ENCODE data around the gene DOHH.

The DOHH gene

DNA sequence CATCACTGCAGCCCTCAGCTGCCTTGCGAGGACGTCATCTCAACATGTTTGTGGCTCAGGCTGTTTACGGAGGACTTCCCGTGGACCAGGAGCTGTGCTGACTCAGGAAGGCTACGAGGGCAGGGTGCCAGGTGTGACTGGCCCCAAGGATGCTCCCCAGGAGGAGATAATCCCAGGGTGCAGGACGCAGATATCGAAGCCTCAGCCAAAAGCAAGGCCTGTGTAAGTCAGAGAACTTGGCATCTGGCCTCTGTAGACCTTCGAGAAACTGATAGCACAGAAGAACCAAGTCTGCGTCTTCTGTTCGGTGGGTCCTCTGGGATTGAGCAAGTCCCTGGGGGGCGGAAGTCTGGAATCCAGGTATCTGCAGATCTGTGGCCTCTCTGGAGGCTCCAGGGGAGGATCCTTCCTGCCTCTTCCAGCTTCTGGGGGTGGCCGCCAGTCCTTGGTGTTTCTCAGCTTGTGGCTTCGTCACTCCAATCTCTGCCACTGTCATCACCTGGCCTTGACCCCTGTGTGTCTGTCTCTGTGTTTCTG lies 2.6 kb upstream of the DOHH start:
- DNase-seq (ENCODE audit: low read depth in 2 of 2): no peak

DNA sequence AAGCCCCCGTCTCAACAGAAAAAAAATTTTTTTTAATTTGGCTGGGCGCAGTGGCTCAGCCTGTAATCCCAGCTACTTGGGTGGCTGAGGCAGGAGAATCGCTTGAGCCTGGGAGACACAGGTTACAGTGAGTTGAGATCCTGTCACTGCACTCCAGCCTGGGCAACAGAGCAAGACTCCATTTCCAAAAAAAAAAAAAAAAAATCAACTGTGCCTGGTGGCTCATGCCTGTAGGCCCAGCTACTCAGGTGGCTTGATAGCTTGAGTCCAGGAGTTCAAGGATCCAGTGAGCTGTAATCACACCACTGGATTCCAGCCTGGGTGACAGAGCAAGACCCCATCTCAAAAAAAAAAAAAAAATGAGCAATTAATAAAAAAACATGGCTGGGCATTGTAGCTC lies 1.3 kb upstream of the DOHH start:
- no peak for DNase-seq (ENCODE audit: low read depth in 2 of 2)

DNA sequence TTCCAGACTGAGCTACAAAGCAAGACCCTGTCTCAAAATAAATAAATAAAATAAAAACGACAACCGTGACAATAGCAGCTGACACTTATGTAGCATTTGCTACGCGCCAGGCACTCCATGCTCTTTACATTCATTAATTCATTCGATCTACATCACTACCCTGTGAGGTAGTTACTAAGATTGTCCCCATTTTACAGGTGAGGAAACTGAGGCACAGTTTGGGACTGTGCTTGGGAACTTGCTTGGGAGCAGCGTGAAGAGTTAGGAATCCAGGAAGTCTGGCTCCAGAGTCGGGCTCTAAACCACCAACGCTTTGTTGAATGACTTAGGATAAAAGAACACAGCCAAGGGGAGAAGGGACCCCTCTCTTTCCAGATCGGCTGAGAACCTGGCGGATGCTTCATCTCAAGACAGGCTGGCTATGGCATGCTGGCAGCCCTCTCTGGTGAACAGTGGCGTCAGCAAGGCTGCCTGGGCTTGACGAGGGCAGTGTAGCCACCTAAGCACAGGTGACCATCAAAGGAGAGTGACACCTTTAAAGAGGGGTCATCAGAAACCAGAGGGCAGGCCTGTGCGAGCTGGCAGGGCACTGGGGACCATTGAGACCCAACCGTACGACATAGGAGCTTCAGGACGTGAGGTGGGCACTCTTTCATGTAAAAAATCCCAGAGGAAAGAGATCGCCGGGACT lies 591 bp downstream of the DOHH start:
- no peak for DNase-seq (ENCODE audit: low read depth in 2 of 2)

DNA sequence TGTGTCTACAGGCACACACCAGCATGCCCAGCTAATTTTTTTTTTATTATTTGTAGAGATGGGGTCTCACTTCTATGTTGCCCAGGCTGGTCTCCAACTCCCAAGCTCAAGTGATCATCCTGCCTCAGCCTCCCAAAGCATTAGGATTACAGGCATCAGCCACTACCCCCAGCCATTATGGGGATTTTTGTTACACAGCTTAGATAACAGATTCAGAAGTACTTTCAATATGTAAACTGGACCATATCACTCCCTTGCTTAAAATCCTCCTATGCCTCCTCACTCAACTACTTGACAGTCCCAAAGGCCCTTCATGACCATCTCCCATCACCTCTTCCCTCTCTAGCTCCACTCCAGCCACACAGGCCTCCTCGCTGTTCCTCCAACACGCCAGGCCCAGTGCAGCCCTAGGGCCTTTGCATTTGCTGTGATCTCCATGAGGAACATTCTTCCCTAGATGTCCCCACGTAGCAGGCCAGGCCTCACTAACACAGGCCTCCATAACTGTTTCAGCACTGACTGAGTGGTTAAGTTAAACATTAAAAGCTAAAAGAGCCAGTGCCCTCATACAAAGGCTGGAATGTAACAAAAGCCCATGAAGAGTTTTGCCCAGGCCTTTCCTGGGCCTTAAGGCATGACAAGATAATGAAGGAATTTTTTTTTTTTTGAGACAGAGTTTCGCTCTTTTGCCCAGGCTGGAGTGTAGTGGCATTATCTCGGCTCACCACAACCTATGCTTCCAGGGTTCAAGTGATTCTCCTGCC lies 2.5 kb downstream of the DOHH start:
- no peak for DNase-seq (ENCODE audit: low read depth in 2 of 2)

DNA sequence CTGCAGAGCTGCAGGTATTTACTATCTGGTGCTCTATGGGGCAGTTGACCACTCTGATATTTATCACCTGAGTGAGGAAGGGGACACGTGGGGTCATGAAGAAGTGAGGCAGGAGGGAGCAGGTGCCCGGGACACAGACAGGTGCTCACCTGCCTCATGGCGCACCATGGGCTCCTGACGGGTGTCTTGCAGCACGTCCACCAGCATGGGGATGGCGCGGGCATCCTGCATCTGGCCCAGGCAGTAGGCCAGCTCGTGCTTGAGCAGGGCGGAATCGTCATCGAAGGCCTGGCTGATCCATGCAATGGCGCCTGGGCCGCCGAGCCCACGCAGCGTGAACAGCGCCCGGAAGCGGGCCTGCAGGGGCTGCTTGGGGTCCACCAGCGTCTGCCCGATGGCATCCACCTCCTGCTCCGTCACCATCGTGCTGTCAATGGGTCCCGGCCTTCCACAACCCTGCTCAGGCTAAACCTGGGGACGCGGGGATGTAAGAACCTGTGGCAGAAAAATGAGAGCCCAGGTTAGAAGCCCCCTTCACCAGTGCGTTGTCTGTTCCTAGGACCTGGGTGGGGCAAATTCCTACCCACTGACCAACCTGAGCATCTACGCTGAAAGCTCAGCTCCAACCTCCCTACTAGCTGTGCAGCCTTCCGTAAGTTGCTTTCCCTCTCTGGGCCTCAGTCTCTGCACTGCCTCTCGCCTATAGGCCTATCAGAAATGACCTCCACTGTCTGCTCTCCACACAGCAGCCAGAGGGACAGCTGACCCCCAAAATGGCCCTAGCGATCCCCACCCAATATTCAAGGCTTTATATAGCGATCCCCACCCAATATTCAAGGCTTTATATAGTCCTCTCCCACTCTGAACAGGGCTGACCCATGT lies 3.8 kb downstream of the DOHH start:
- DNase-seq (ENCODE audit: low read depth in 2 of 2): no peak

DNA sequence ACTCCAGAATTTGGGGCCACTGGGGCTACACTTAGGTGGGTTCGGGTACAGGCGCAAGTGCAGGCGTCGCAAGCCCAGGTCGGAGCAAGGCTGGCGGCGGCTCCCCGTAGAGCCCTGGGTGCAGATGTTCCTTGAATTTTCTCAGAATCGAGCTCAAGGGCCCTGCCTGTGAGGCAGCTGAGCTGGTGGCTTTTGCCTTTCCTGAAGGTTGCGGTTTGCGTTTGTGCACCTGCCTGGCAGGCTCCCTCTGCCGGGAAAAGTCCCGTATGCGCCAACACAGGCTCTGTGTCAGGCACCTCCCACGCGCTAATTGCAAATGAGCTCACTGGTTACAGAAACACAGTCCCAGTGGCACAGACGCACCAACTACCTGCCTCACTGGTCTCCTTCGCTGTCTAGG lies 5.9 kb downstream of the DOHH start:
- no peak for DNase-seq (ENCODE audit: low read depth in 2 of 2)

DNA sequence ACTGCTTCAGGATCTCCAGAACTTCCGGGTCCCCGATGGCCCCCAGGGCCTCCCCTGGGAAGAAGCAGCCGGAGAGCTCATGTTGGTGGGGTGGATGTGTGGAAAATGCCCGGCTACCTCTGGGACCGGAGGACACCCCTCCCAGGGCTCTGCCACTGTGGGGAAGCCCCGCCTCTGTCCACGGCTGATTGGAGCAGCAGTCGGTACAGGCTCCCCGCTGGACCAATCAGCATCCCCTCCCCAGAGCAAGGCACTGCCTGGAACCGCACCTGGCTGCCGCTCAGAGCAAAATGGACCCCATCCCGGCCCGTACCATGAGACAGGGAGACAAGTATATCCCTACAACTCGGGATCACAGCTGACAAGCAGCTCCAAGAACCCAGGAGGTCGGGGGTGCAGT lies 6.4 kb downstream of the DOHH start:
- DNase-seq (ENCODE audit: low read depth in 2 of 2): no peak

DNA sequence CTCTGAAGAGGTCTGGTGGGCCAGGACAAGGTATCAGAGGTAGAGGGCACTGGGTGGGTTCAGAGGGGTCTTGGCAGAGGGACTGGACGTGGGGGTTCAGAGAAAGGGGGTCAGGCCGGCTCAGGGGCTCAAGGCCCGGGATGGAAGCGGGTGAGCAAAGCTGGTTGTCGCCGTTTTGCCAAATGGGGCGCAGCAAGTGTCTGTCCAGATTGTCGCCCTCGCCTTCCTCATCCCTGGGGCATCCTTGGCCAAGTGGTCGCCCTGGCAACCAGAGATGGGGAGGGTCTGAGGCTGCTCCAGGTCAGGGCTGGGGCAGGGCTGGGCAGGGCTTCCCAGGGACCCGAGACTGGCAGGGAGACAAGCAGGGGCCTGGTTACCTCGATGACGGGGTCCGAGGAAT lies 6.8 kb downstream of the DOHH start:
- DNase-seq (ENCODE audit: low read depth in 2 of 2): no peak

DNA sequence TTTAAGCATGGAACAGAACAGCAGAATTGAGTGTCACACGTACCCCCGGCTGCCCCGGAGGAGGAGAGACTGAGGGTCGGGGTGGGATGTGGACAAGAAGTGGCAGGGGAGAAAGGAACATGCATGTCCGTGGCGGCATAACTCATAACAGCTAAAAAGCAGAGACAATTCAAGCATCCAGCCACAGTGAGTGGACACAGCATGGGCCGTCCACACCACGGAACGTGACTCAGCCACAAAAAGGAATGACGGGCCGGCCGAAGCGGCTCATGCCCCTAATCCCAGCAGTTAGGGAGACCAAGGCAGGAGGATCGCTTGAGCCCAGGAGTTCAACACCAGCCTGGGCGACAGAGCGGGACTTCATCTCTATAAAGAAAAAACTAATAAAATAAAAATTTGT lies 7.6 kb downstream of the DOHH start:
- DNase-seq (ENCODE audit: low read depth in 2 of 2): no peak

DNA sequence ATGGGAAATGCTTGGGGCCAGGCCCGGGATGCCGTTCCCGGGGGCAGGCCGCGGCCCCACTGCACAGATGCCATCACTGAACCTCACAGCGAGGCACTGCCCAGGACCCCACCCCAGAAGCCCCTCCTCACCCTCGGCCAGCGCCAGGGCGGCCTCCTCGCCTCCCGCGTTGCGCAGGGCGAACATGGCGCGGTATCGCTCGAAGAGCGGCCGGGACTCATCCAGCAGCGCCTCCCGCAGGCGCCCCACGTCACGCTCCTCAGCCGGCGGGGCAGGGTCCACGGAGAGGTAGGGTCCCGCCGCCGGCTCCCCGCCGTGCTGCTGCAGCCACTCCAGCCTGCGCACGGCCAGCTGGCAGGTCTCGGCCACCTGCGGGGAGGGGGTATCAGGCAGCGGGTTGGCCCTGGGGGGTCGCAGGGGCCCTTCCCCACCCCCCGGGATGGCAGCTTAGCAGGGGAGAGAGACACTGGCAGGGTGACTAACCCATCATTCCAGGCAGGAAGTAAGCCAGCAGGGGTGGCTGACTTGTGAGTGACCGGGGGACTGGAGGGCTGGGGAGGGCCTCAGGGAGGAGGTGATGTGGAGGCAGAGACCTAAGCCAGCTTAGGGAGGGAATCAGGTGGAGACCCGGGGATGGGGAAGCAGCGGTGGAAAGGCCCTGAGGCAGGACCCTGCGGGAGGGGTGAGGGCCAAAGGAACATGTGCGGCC lies 8.2 kb downstream of the DOHH start:
- DNase-seq (ENCODE audit: low read depth in 2 of 2): no peak

DNA sequence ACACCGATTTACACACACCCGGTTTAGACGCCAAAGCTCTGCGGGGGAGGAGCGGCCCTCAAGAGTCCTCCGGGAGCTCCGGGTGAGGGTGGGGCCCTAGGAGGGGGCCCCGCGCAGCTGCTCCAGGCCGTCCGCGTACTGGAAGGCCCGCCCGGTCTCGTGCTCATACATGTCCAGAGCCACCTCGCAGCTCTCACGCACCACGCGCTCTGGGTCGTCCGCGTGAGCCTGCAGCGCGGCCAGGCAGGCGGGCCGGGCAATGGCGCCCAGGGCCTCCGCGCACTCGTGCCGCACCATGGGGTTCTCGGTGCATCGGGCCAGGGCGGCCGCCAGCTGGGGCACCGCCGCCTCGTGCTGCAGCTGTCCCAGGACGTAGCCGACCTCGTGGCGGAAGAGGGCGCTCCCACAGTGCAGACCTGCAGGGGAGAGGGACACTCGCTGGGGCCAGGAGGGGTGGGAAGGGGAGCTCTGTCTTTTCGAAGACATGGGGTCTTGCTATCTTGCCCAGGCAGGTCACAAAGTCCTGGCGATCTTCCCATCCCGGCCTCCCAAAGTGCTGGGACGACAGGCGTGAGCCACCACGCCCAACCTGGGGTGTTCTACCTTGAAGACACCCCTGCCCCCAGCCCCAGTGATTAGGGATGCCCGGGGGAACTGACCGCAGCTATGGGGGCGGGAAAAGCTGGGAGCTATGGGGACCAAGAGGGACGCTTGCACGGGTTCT lies 8.9 kb downstream of the DOHH start:
- DNase-seq (ENCODE audit: low read depth in 2 of 2): no peak

DNA sequence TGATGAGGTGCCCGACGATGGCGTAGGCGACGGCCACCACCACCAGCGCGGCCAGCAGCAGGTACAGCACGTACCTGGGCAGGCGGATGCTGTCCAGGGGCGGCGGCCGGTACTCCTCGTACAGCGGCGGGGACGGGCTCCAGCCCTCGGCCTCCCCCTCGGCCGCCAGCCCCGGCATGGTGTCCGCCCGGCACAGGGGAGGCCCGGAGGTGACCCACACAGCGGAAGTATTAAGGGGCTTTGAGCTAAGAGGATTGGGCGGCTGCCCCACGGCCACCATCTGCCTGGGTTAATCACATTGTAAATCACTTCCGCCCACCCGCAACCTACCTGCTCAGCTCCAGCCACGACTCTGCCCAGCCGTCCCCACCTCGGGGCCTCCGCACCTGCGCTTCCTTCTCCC lies 17.2 kb downstream of the DOHH start, which contains the start of gene SMIM44:
Gene SMIM44, minus strand, starts transcription at position 216 of the 403 bp plus-strand sequence. Its CDS starts 38 bp downstream, at position 178.
- no peak for DNase-seq (ENCODE audit: low read depth in 2 of 2)

DNA sequence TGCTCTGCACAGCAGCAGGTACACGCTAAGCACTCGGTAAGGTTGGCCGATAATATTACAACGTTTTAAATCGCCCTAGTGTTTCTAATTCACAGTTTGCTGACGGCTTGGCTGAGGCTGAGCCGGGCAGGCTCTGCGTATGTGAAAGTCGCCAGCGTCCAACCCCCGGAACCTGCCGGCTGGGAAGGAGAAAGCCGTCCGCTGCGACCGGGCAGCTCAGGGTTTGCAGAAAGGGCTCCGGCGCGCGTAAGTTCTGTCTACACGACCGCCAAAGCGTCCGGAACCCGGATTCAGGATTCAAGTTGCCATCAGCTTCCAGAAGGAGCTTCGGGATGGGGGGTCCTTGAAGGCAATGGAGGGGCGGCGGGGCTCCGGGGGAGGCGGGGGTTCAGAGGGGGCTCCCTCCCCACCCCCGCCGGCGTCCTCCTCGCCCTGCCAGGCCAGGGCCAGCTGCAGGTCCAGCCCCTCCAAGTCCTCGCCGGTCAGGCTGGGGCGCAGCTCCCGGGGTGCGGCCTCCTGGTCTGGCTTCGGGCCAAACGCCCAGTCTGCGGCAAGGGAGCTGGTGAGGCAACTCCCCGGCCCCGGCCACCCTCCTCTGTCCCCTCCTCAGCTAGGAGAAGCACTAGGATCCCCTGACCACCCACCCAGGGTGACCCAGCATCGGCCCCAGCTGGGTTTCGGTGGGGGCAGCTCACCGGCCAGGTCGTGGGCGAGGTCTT lies 17.8 kb downstream of the DOHH start:
- DNase-seq (ENCODE audit: low read depth in 2 of 2): no peak

DNA sequence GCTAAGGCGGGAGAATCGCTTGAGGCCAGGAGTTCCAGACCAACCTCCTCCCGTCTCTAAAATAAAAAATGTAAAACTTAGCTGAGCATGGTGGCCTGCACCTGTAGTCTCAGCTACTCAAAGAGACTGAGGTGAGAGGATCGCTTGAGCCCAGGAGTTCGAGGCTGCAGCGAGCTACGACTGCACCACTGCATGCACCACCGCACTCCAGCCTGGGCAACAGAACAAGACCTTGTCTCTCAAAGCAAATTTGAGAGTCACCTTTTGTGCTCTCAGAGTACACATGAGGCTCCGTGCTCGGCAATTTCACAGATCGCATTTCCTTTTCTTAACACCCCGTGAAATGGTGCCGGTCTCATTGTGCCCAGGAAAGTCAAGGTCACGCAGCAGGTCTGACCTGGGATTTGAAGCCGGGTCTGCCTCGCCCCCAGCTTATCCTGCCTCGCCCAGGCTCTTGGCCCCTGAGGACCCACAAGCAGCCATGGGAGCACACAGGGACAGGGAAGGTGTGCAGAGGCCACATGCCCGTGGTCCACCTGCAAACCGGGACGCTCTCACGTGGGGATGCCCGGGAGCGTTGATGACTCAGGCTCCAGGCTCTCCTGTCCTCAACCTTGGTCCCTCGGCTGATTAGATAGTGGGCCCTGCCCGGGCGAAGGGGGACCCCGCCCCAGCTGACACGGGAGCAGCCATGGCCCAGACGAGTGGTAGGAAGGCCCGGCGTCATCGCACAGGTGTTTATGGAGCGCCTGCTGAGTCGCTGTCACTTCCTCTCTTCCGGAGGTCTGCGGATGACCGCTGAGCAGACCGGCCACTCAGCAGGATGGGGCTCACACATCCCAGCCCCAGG lies 19.0 kb downstream of the DOHH start:
- no peak for DNase-seq (ENCODE audit: low read depth in 2 of 2)

DNA sequence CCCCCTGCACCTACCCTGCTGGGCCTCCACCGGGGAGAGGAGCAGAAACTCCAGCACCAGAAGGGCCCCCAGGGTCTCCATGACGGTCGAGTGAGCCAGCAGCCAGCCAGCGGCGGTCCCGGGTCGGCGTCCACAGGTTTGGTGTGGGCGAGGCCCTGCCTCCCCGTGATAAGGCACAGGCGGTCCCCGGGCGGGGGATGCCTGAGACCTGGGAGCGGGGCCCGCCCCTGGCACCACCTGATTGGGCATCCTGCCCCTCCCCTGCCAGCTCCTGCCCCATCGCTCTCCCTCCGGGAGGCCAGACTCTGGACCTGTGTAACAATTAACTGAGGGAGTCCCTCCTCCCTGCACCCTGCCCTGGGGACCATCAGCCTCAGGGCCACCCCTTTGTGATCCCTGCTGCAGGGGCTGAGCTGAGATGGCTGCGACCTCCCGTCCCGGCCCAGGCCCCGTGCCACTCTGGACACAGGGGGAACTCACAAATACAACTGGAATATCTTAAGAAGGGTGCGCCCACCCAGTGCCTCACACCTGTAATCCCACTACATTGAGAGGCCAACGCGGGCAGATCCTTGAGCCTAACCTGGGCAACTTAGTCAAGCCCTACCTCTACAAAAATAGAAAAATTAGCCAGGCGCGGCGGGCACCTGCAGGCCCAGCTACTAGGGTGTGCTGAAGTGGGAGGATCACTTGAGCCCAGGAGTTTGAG lies 19.9 kb downstream of the DOHH start, which contains the start of gene SMIM24:
Gene SMIM24, minus strand, starts transcription at position 143 of the 709 bp plus-strand sequence. Its CDS starts 62 bp downstream, at position 81.
- no peak for DNase-seq (ENCODE audit: low read depth in 2 of 2)

DNA sequence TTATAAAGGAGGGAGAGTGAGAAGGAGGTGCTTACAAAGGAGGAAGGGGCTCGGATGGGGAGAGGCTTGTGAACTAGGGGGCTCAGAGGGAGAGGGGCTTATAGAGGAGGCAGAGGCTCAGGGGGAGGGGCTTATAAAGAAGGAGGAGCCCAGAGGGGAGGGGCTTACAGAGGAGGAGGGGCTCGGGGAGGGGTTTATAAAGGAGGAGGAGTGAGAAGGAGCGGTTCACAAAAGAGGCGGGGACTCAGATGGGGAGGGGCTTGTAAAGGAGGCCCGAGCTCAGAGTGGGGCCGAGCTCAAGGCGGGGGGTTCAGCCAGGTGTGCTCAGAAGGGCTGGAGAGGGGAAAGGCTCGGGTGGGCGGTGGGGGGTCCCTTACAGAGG lies 20.6 kb downstream of the DOHH start:
- no peak for DNase-seq (ENCODE audit: low read depth in 2 of 2)

DNA sequence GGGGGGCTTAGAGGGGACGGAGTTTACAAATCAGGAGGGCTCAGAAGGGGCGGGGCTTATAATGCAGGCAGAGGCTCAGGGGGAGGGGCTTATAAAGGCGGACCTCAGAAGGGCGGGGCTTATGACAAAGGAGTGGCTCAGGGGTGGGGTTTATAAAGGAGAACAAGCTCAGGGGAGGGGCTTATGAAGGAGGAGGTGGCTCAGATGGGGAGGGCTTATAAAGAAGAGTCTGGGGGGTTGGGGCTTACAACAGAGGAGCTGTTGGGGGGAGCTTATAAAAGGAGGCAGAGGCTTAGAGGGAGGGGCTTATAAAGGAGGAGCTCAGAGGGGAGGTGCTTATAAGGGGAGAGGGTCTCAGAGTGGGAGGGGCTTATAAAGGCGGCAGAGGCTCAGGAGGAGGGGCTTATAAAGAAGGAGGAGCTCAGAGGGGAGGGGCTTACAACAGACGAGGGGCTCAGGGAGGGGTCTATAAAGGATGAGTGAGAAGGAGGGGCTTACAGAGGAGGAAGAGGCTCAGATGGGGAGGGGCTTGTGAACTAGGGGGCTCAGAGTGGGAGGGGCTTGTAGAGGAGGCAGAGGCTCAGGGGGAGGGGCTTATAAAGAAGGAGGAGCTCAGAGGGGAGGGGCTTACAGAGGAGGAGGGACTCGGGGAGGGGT lies 21.2 kb downstream of the DOHH start:
- peak in 1 of 2 donors; percentile 14 for DNase-seq (ENCODE audit: low read depth in 2 of 2)

Data from stimulated activated CD8-positive, alpha-beta memory T cell treated with anti-CD3 and anti-CD28 coated beads, Interleukin-2, amount 100 ng/mL, for 1 hour (primary cell).